BE2C (cell line): ENCODE data around the gene SNAP29.
A peak's percentile ranks its signal among the peaks of the same experiment; 100 is the strongest.
"Not testable (repeated sequence)": the region's sequence is repeated elsewhere in the genome, so short reads cannot be mapped to it uniquely, and the experiment has no call there.

Source experiments
- DNase-seq: peaks from one replicate; pipeline ENCODE4 v3.0.0-alpha.2; 2020
- H3K27me3 ChIP-seq: fragments of 250-450 bp; sonication (Bioruptor Pico); 2 replicates; pipeline ENCODE4 v1.5.1; 2020; ENCODE audit warnings: mild to moderate bottlenecking
- H3K36me3 ChIP-seq: fragments of 250-450 bp; sonication (Bioruptor Pico); 2 replicates; pipeline ENCODE4 v1.5.1; 2020; ENCODE audit warnings: mild to moderate bottlenecking
- H3K4me1 ChIP-seq: fragments of 250-450 bp; sonication (Bioruptor Pico); 2 replicates; pipeline ENCODE4 v1.5.1; 2020
- H3K4me3 ChIP-seq: 2 replicates; pipeline ENCODE4 v1.5.1; 2011; ENCODE audit warnings: low read depth, low read length
- H3K9me3 ChIP-seq: fragments of 250-450 bp; sonication (Bioruptor Pico); 2 replicates; pipeline ENCODE4 v1.5.1; 2020
- CTCF ChIP-seq: IDR thresholded peaks from 2 replicates; pipeline ENCODE4 v1.5.1; 2012; ENCODE audit warnings: mild to moderate bottlenecking, low read depth, low read length

SNAP29 gene

GRCh38 chr22:20920881-20921203, 62.0 kb downstream of the SNAP29 start:
- peak overlapping the region; percentile 96 for H3K4me3 ChIP-seq
- no peak for DNase-seq
- H3K27me3 ChIP-seq, result no peaks in the 10 kb centered on the region
- peaks cover 27% of the 10 kb centered on the region for H3K36me3 ChIP-seq
- TF ChIP-seq CTCF, result no peak
- H3K9me3 ChIP-seq, result no peaks in the 10 kb centered on the region
- H3K4me1 ChIP-seq, result no peaks in the 10 kb centered on the region; the same call in 1 of the 2 replicates

GRCh38 chr22:20922141-20922751, 63.4 kb downstream of the SNAP29 start:
- peaks cover 29% of the 10 kb centered on the region for H3K36me3 ChIP-seq
- no peak for TF ChIP-seq CTCF
- no peak for DNase-seq
- no peaks in the 10 kb centered on the region for H3K9me3 ChIP-seq
- H3K4me3 ChIP-seq, result no peak overlapping the region
- no peaks in the 10 kb centered on the region; the same call in 1 of the 2 replicates for H3K4me1 ChIP-seq
- H3K27me3 ChIP-seq, result no peaks in the 10 kb centered on the region

GRCh38 chr22:20926243-20926642, 67.4 kb downstream of the SNAP29 start:
- no peak for TF ChIP-seq CTCF
- Histone ChIP-seq H3K36me3 (peaks cover 39% of the 10 kb centered on the region), H3K27me3 (no peaks in the 10 kb centered on the region), H3K4me1 (no peaks in the 10 kb centered on the region; the same call in 1 of the 2 replicates), H3K4me3 (no peak overlapping the region), H3K9me3 (no peaks in the 10 kb centered on the region)
- DNase-seq, result no peak

GRCh38 chr22:20927940-20928572, 69.2 kb downstream of the SNAP29 start:
- H3K27me3 ChIP-seq, result no peaks in the 10 kb centered on the region
- peaks cover 42% of the 10 kb centered on the region for H3K36me3 ChIP-seq
- H3K9me3 ChIP-seq, result no peaks in the 10 kb centered on the region
- no peaks in the 10 kb centered on the region for H3K4me1 ChIP-seq
- no peak for TF ChIP-seq CTCF
- DNase-seq, result no peak
- no peak overlapping the region for H3K4me3 ChIP-seq

- no peaks in the 10 kb centered on the region for H3K9me3 ChIP-seq
- no peaks in the 10 kb centered on the region for H3K4me1 ChIP-seq
- no peak overlapping the region for H3K4me3 ChIP-seq
- H3K27me3 ChIP-seq, result no peaks in the 10 kb centered on the region
- TF ChIP-seq CTCF, result no peak
- peaks cover 47% of the 10 kb centered on the region for H3K36me3 ChIP-seq
- no peak for DNase-seq
Observed at GRCh38 chr22:20928573-20928967, 69.8 kb downstream of the SNAP29 start.

- no peak overlapping the region for H3K4me3 ChIP-seq
- no peaks in the 10 kb centered on the region for H3K4me1 ChIP-seq
- no peak for TF ChIP-seq CTCF
- H3K36me3 ChIP-seq, result peaks cover 52% of the 10 kb centered on the region
- H3K9me3 ChIP-seq, result no peaks in the 10 kb centered on the region
- DNase-seq, result no peak
- no peaks in the 10 kb centered on the region for H3K27me3 ChIP-seq
Observed at GRCh38 chr22:20930004-20930403, 71.2 kb downstream of the SNAP29 start.

GRCh38 chr22:20930435-20930834, 71.6 kb downstream of the SNAP29 start:
- H3K36me3 ChIP-seq, result peaks cover 54% of the 10 kb centered on the region
- not testable (repeated sequence) for H3K4me3 ChIP-seq, DNase-seq, H3K9me3 ChIP-seq, H3K4me1 ChIP-seq, H3K27me3 ChIP-seq
